OCI-LY7 (cell line): ENCODE data around the gene FCRLB. TPM values are rescaled to one million over a fixed set of nuclear protein-coding genes. Genes with fewer than 3 reads are reported as not detected.

Source experiments
- BruUV-seq: library from RNA; stranded (reverse); fragments of 400-500 nt; replicated peaks from 2 replicates; lab custom pipeline; 2021; lab: Mats Ljungman, UMichigan
- CTCF ChIA-PET: fragments of 300-600 bp; sonication (Branson Sonifier 250); formaldehyde crosslinking; loops from one replicate; lab custom pipeline; 2022; ENCODE audit warnings: antibody characterized with exemption; ENCODE audit not compliant: unreplicated experiment; lab: Charles Lee
- POLR2A ChIA-PET: fragments of 300-600 bp; sonication (Branson Sonifier 250); formaldehyde crosslinking; loops from one replicate; lab custom pipeline; 2022; ENCODE audit warnings: antibody characterized with exemption; lab: Charles Lee
- DNase-seq: peaks from one replicate; pipeline ENCODE4 v3.0.0-alpha.2; 2015; ENCODE audit warnings: low spot score
- H2AFZ ChIP-seq: fragments of 200-600 bp; sonication (generic), shearing (Covaris generic); 2 replicates; pipeline ENCODE4 v1.6.1; 2014; ENCODE audit warnings: mild to moderate bottlenecking, antibody characterized with exemption, low read length, moderate library complexity
- H3K27ac ChIP-seq: fragments of 200-600 bp; sonication (generic); 2 replicates; pipeline ENCODE4 v1.5.1; 2014; ENCODE audit warnings: mixed run types, low read depth, mild to moderate bottlenecking, moderate library complexity, low read length, inconsistent platforms; ENCODE audit not compliant: poor library complexity, severe bottlenecking
- H3K36me3 ChIP-seq: fragments of 200-600 bp; sonication (generic); 2 replicates; pipeline ENCODE4 v1.6.1; 2014; ENCODE audit warnings: mild to moderate bottlenecking, antibody characterized with exemption, low read length, moderate library complexity, mixed read lengths; ENCODE audit not compliant: insufficient read depth
- H3K4me1 ChIP-seq: fragments of 200-600 bp; sonication (generic); 2 replicates; pipeline ENCODE4 v1.5.1; 2014; ENCODE audit warnings: mild to moderate bottlenecking, low read length; ENCODE audit not compliant: insufficient read depth, poor library complexity, severe bottlenecking
- H3K4me2 ChIP-seq: fragments of 200-600 bp; sonication (generic); 2 replicates; pipeline ENCODE4 v1.6.1; 2014; ENCODE audit warnings: mild to moderate bottlenecking, low read length
- H3K4me3 ChIP-seq: fragments of 200-600 bp; sonication (generic); 2 replicates; pipeline ENCODE4 v1.5.1; 2014; ENCODE audit warnings: mild to moderate bottlenecking, low read depth, low read length; ENCODE audit not compliant: poor library complexity, severe bottlenecking
- H3K79me2 ChIP-seq: fragments of 200-600 bp; sonication (generic); 2 replicates; pipeline ENCODE4 v1.6.1; 2016; ENCODE audit warnings: low read depth, mild to moderate bottlenecking, low read length, moderate library complexity, mixed read lengths; ENCODE audit not compliant: insufficient read depth
- H3K9me2 ChIP-seq: fragments of 200-600 bp; sonication (generic); 2 replicates; pipeline ENCODE4 v1.6.1; 2016; ENCODE audit warnings: mild to moderate bottlenecking, low read length, mixed read lengths; ENCODE audit not compliant: insufficient read depth
- H3K9me3 ChIP-seq: fragments of 200-600 bp; sonication (generic); 2 replicates; pipeline ENCODE4 v1.6.1; 2014; ENCODE audit warnings: mild to moderate bottlenecking, mixed run types, low read length, mixed read lengths
- H4K20me1 ChIP-seq: fragments of 200-600 bp; sonication (generic); 2 replicates; pipeline ENCODE4 v1.6.1; 2014; ENCODE audit warnings: mild to moderate bottlenecking, antibody characterized with exemption, low read length, moderate library complexity, mixed read lengths; ENCODE audit not compliant: insufficient read depth
- CTCF ChIP-seq: fragments of 200-600 bp; sonication (generic); conservative IDR thresholded peaks from 2 replicates; pipeline ENCODE4 v1.5.1; 2014; ENCODE audit warnings: mild to moderate bottlenecking, antibody characterized with exemption, low read length, moderate library complexity, mixed read lengths
- EZH2phosphoT487 ChIP-seq: fragments of 200-600 bp; sonication (generic); IDR thresholded peaks from 2 replicates; pipeline ENCODE4 v1.6.1; 2018; ENCODE audit warnings: low read depth, borderline replicate concordance, mild to moderate bottlenecking, mixed run types, antibody characterized with exemption, low read length, moderate library complexity, mixed read lengths
- intact Hi-C: fragments of 100-400 bp; cut with micrococcal nuclease; formaldehyde crosslinking; loops from one replicate; pipeline ENCODE4 v1.10.0; 2022; ENCODE audit not compliant: unreplicated experiment
- total RNA-seq, 2 experiments: library from RNA; depleted of rRNA in 1 of 2; stranded (reverse); fragments of >200 nt in 1 of 2; shearing (Covaris generic) in 1 of 2; gene quantifications; 2 replicates each; pipeline ENCODE4 v1.2.3, GENCODE V29; 2014 to 2022

Gene FCRLB
- total RNA-seq, 2 experiments from 2014 or later = 2.6 to 3.8 TPM

- no peaks in the 10 kb centered on the region for H3K9me3 ChIP-seq
- no peak overlapping the region for H2AFZ ChIP-seq
- H3K79me2 ChIP-seq = no peaks in the 10 kb centered on the region
- ChIA-PET CTCF (no interaction called here), POLR2A (interaction anchor here (0.5 to 2.8 kb wide), 5 partner anchors 16 to 88 kb away, joined by 3 to 12 read pairs (median 4); partner anchors contain the start of gene FCRLA)
- no peaks in the 10 kb centered on the region for H3K36me3 ChIP-seq
- no peak overlapping the region for H3K27ac ChIP-seq
- no TSS peak for BruUV-seq
- no peak overlapping the region for H3K4me3 ChIP-seq
- TF ChIP-seq EZH2phosphoT487 = no peak
- TF ChIP-seq CTCF = no peak
- intact Hi-C loops = no loop called here
- H3K4me2 ChIP-seq = no peak overlapping the region
- DNase-seq = no peak
- H3K9me2 ChIP-seq = no peaks in the 10 kb centered on the region
- peaks cover 19% of the 10 kb centered on the region for H3K4me1 ChIP-seq
- H4K20me1 ChIP-seq = no peaks in the 10 kb centered on the region
These were observed 12.2 kb downstream of the FCRLB start for GRCh38 chr1:161733526-161733925.

- DNase-seq = no peak
- Histone ChIP-seq H3K79me2 (no peaks in the 10 kb centered on the region), H3K36me3 (no peaks in the 10 kb centered on the region), H3K4me3 (no peak overlapping the region), H4K20me1 (no peaks in the 10 kb centered on the region), H3K4me2 (no peak overlapping the region), H3K4me1 (peaks cover 40% of the 10 kb centered on the region), H3K9me2 (no peaks in the 10 kb centered on the region), H3K9me3 (no peaks in the 10 kb centered on the region), H2AFZ (no peak overlapping the region), H3K27ac (no peak overlapping the region)
- CTCF ChIA-PET = no interaction called here
- POLR2A ChIA-PET = interaction anchor here (5.0 to 7.0 kb wide), 2 partner anchors 9 to 29 kb away, joined by 33 to 64 read pairs; partner anchors contain the start of gene FCRLA
- intact Hi-C loops = no loop called here
- BruUV-seq = no TSS peak
- TF ChIP-seq EZH2phosphoT487 = no peak
- TF ChIP-seq CTCF = no peak
These were observed 14.5 kb downstream of the FCRLB start for GRCh38 chr1:161735837-161736236.

- no TSS peak for BruUV-seq
These were observed 15.1 kb downstream of the FCRLB start for GRCh38 chr1:161736335-161736969.

More at GRCh38 chr1:161736335-161736969, 15.1 kb downstream of the FCRLB start:
- no peaks in the 10 kb centered on the region for H3K36me3 ChIP-seq
- TF ChIP-seq CTCF = no peak
- TF ChIP-seq EZH2phosphoT487 = no peak
- CTCF ChIA-PET = interaction anchor here (1.1 to 2.1 kb wide), 2 partner anchors 11 to 13 kb away, joined by 3 to 7 read pairs; partner anchors contain the start of gene DUSP12
- no peak overlapping the region for H3K4me3 ChIP-seq
- H3K4me1 ChIP-seq = peaks cover 46% of the 10 kb centered on the region
- intact Hi-C loops = no loop called here
- H3K9me3 ChIP-seq = no peaks in the 10 kb centered on the region
- H3K27ac ChIP-seq = no peak overlapping the region
- no peaks in the 10 kb centered on the region for H4K20me1 ChIP-seq
- no peaks in the 10 kb centered on the region for H3K79me2 ChIP-seq
- POLR2A ChIA-PET = interaction anchor here (1.1 to 7.0 kb wide), 5 partner anchors 10 to 88 kb away, joined by 3 to 64 read pairs (median 16); partner anchors contain the start of genes DUSP12 and FCRLA
- no peaks in the 10 kb centered on the region for H3K9me2 ChIP-seq
- no peak for DNase-seq
- no peak overlapping the region for H2AFZ ChIP-seq
- 0 out of 2 replicates have a peak overlapping the region, but pooled peaks have one; percentile 0 for H3K4me2 ChIP-seq
